B cell (primary cell): ENCODE data around the gene GINS2.

ENCODE experiments used
- CTCF ChIP-seq: fragments of 200-600 bp; IDR thresholded peaks from one replicate; pipeline ENCODE4 v1.8.0; 2022; ENCODE audit warnings: antibody characterized with exemption, mild to moderate bottlenecking
- EZH2 ChIP-seq: IDR thresholded peaks from 2 replicates; pipeline ENCODE4 v1.6.1; 2012; ENCODE audit warnings: borderline replicate concordance, low read depth, mild to moderate bottlenecking, moderate library complexity, low read length; ENCODE audit not compliant: insufficient read depth, poor library complexity, severe bottlenecking

- TF ChIP-seq CTCF (no peak), EZH2 (no peak)
Measured at GRCh38 chr16:85643631-85644030, 45.1 kb downstream of the GINS2 start.
